Osteocyte (in vitro differentiated cells): Measurements from ENCODE around the gene ZNF385A. TPM values are rescaled to one million over a fixed set of nuclear protein-coding genes. Genes with fewer than 3 reads are reported as not detected.

ENCODE experiments used
- DNase-seq: peaks from one replicate; pipeline ENCODE4 v3.0.0; 2021; ENCODE audit warnings: mixed read lengths; ENCODE audit not compliant: unreplicated experiment; ENCODE audit errors: extremely low spot score
- H3K27ac Mint-ChIP-seq: one replicate; pipeline ENCODE4 v1.8.0; 2021; ENCODE audit warnings: mild to moderate bottlenecking, mixed read lengths; ENCODE audit not compliant: unreplicated experiment
- H3K27me3 Mint-ChIP-seq: one replicate; pipeline ENCODE4 v1.8.0; 2021; ENCODE audit warnings: mixed read lengths; ENCODE audit not compliant: unreplicated experiment
- H3K36me3 Mint-ChIP-seq: one replicate; pipeline ENCODE4 v1.8.0; 2021; ENCODE audit warnings: mixed read lengths; ENCODE audit not compliant: unreplicated experiment
- H3K4me1 Mint-ChIP-seq: one replicate; pipeline ENCODE4 v1.8.0; 2021; ENCODE audit warnings: mixed read lengths; ENCODE audit not compliant: unreplicated experiment
- H3K4me3 Mint-ChIP-seq: one replicate; pipeline ENCODE4 v1.8.0; 2021; ENCODE audit warnings: mild to moderate bottlenecking, moderate library complexity, mixed read lengths; ENCODE audit not compliant: unreplicated experiment
- H3K9me3 Mint-ChIP-seq: one replicate; pipeline ENCODE4 v1.8.0; 2021; ENCODE audit warnings: mixed read lengths; ENCODE audit not compliant: unreplicated experiment
- total RNA-seq: library from RNA; stranded (reverse); gene quantifications from 2 replicates; pipeline ENCODE4 v1.2.1, GENCODE V29; 2021
- TF ChIP-seq, protein P1 (sequence below): fragments of 200-600 bp; sonication (generic); IDR thresholded peaks from 2 replicates; pipeline ENCODE4 v1.5.0; 2021; ENCODE audit warnings: antibody characterized with exemption, mild to moderate bottlenecking, moderate library complexity

Gene ZNF385A
- total RNA-seq, 1 donor from 2014 or later: 12.3 TPM

- H3K36me3 Mint-ChIP-seq: no peaks in the 10 kb centered on the region
- peaks cover 49% of the 10 kb centered on the region for H3K4me1 Mint-ChIP-seq
- no peaks in the 10 kb centered on the region for H3K9me3 Mint-ChIP-seq
- peak within 1 kb of the TSS; percentile 92 for H3K27ac Mint-ChIP-seq
- peak within 1 kb of the TSS; percentile 91 for H3K4me3 Mint-ChIP-seq
- no peaks in the 10 kb centered on the region for H3K27me3 Mint-ChIP-seq
- no peak for DNase-seq
- TF ChIP-seq, protein P1, sequence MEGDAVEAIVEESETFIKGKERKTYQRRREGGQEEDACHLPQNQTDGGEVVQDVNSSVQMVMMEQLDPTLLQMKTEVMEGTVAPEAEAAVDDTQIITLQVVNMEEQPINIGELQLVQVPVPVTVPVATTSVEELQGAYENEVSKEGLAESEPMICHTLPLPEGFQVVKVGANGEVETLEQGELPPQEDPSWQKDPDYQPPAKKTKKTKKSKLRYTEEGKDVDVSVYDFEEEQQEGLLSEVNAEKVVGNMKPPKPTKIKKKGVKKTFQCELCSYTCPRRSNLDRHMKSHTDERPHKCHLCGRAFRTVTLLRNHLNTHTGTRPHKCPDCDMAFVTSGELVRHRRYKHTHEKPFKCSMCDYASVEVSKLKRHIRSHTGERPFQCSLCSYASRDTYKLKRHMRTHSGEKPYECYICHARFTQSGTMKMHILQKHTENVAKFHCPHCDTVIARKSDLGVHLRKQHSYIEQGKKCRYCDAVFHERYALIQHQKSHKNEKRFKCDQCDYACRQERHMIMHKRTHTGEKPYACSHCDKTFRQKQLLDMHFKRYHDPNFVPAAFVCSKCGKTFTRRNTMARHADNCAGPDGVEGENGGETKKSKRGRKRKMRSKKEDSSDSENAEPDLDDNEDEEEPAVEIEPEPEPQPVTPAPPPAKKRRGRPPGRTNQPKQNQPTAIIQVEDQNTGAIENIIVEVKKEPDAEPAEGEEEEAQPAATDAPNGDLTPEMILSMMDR: no peak
These were observed 34.8 kb upstream of the ZNF385A start, which contains the start of gene ITGA5 for GRCh38 chr12:54419088-54419887. TSS of gene ITGA5 (minus strand) at chr12:54419266. CDS start at chr12:54419198, 68 bp downstream.

DNA sequence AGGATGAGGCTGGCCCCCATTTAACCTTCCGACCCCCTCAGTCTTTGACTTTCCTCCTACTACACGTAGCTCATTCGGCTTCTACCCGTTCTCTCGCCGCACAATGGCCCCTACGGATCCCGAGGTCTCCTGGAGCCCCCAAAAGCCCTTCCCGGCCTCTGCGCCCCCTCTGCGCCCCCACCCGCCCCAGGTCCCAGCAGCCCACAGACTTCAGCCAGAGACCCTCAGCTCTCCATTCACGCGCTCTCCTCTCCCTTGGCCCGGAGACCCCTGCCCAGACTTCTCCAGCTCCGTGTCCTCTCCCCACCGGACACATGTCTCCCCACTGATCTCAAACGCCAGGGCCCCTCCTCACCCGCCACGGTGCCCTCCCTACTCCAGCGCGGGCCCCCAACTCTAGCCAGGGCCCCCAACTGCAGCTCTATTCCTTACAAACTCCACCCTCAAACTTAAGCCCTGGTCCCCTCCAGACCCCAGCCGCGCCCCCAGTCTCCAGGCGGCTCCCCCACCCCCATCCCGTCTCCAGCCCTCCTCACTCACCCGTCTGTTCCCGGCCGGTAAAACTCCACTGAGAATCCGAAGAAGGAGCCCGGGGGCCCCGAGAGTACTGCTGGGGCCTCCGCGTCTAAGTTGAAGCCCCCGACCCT, 34.0 kb upstream of the ZNF385A start:
- no peaks in the 10 kb centered on the region for H3K36me3 Mint-ChIP-seq
- H3K27me3 Mint-ChIP-seq: no peaks in the 10 kb centered on the region
- peaks cover 56% of the 10 kb centered on the region for H3K4me1 Mint-ChIP-seq
- H3K27ac Mint-ChIP-seq: peak overlapping the region; percentile 92
- TF ChIP-seq, protein P1: no peak
- no peak for DNase-seq
- no peaks in the 10 kb centered on the region for H3K9me3 Mint-ChIP-seq
- H3K4me3 Mint-ChIP-seq: peak overlapping the region; percentile 91

DNA sequence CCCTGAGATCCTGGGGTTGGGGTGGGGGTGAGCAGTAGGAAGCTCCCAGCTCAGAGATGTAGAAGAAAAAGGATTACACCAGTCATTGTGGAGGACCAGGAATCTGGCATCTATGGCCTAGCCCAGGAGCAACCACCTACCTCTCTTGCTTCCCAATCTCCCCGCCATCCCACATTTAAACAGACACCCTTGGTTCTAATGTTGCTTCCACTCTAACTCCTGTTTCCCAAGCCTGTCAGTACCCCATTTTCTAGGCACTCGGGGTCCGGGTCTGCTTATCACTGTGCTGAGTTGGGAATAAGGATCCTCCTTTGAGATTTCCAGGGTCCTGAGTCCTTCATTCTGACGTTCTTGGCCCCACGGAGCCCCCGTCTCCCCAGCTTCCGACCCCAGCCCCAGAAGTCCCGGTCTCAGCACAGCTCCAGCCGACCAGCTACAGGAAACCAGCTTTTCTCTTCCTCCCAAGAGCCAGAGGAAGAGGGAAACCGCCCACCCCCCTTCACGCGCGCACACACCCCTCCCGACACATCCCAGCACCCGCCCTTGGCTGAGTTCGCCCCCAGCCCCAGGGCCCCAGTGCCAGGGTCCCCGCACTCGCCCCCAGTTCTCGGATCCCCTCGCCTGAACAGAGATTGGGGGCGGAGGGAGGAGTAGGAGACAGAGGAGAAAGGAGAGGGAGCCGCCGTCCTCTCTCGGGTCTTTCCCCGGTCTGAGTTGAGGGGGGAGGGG, 33.3 kb upstream of the ZNF385A start:
- Mint-ChIP-seq H3K9me3 (no peaks in the 10 kb centered on the region), H3K4me1 (peaks cover 56% of the 10 kb centered on the region), H3K27ac (peak overlapping the region; percentile 92), H3K4me3 (peak overlapping the region; percentile 91), H3K36me3 (no peaks in the 10 kb centered on the region), H3K27me3 (no peaks in the 10 kb centered on the region)
- no peak for DNase-seq
- TF ChIP-seq, protein P1: no peak

- no peaks in the 10 kb centered on the region for H3K9me3 Mint-ChIP-seq
- DNase-seq: no peak
- peaks cover 63% of the 10 kb centered on the region for H3K4me1 Mint-ChIP-seq
- peak overlapping the region; percentile 91 for H3K4me3 Mint-ChIP-seq
- peak overlapping the region; percentile 92 for H3K27ac Mint-ChIP-seq
- no peaks in the 10 kb centered on the region for H3K36me3 Mint-ChIP-seq
- TF ChIP-seq, protein P1: no peak
- no peaks in the 10 kb centered on the region for H3K27me3 Mint-ChIP-seq
These were observed 32.4 kb upstream of the ZNF385A start for GRCh38 chr12:54416687-54417603.
